B cell (primary cell): ENCODE measurements around the gene ITGA5. TPM values are rescaled to one million over a fixed set of nuclear protein-coding genes. Genes with fewer than 3 reads are reported as not detected.

Experiments used
- ATAC-seq: fragments of 200-7000 bp; cut with Tn5 transposase; one replicate; pipeline ENCODE4 v1.10.0; 2021; ENCODE audit warnings: low read depth, mild to moderate bottlenecking, moderate number of reproducible peaks, moderate library complexity
- CTCF ChIA-PET: fragments of 350-600 bp; sonication (Branson Sonifier 250); formaldehyde crosslinking; loops from one replicate; lab custom pipeline; 2021; ENCODE audit warnings: antibody characterized with exemption, inconsistent platforms; lab: Charles Lee
- POLR2A ChIA-PET: fragments of 350-600 bp; sonication (Branson Sonifier 250); formaldehyde crosslinking; loops from one replicate; lab custom pipeline; 2021; ENCODE audit warnings: antibody characterized with exemption; lab: Charles Lee
- DNase-seq: peaks from one replicate; pipeline ENCODE4 v3.0.0; 2013
- H2AFZ ChIP-seq: 2 replicates; pipeline ENCODE4 v1.6.1; 2012; ENCODE audit warnings: mild to moderate bottlenecking, low read depth, low read length; ENCODE audit not compliant: insufficient read depth, poor library complexity, severe bottlenecking
- H3K27ac ChIP-seq, 2 donors: 1 replicate in 1 of 2; 2 replicates in 1 of 2; pipeline ENCODE4 v1.5.1; 2012 to 2013; ENCODE audit warnings: low read length in 2 of 2, mild to moderate bottlenecking in 2 of 2, moderate library complexity in 1 of 2
- H3K27me3 ChIP-seq, 4 experiments: fragments of 200-600 bp in 1 of 4; sonication (generic) in 1 of 4; replicated peaks in 1 of 4; 1 replicate in 2 of 4; 2 replicates in 2 of 4; pipeline versions ENCODE4 v1.6.1 to v1.7.0; 2013 to 2016; ENCODE audit warnings: low read length in 3 of 4, mild to moderate bottlenecking in 2 of 4, mixed read lengths in 1 of 4, moderate library complexity in 1 of 4; ENCODE audit not compliant: insufficient read depth in 4 of 4, control insufficient read depth in 3 of 4; ENCODE audit errors: control extremely low read depth in 1 of 4
- H3K36me3 ChIP-seq, 2 experiments: replicated peaks in 1 of 2; 1 replicate in 1 of 2; 2 replicates in 1 of 2; pipeline versions ENCODE4 v1.6.1 to v1.7.1; 2013; ENCODE audit warnings: low read length in 1 of 2; ENCODE audit not compliant: insufficient read depth in 2 of 2, control insufficient read depth in 1 of 2; ENCODE audit errors: control extremely low read depth in 1 of 2, extremely low read depth in 1 of 2
- H3K4me1 ChIP-seq, 2 donors: fragments of 200-600 bp in 1 of 2; sonication (generic) in 1 of 2; 1 replicate in 1 of 2; 2 replicates in 1 of 2; pipeline versions ENCODE4 v1.5.1 to v1.6.1; 2013 to 2017; ENCODE audit warnings: low read length in 2 of 2; ENCODE audit not compliant: control insufficient read depth in 2 of 2, insufficient read depth in 2 of 2
- H3K4me2 ChIP-seq: replicated peaks from 2 replicates; pipeline ENCODE3; 2012; ENCODE audit warnings: mild to moderate bottlenecking, low read depth, low read length; ENCODE audit not compliant: poor library complexity, severe bottlenecking
- H3K4me3 ChIP-seq, 5 experiments: fragments of 200-600 bp in 1 of 5; sonication (generic) in 1 of 5; 1 replicate in 3 of 5; 2 replicates in 2 of 5; pipeline versions ENCODE4 v1.5.1 to v1.7.0; 2011 to 2016; ENCODE audit warnings: low read length in 4 of 5, mild to moderate bottlenecking in 4 of 5, low read depth in 2 of 5, control low read depth in 1 of 5, moderate library complexity in 1 of 5; ENCODE audit not compliant: insufficient read depth in 1 of 5; ENCODE audit errors: control extremely low read depth in 1 of 5, extremely low read depth in 1 of 5
- H3K79me2 ChIP-seq: fragments of 200-600 bp; sonication (generic); one replicate; pipeline ENCODE4 v1.6.0; 2016; ENCODE audit warnings: low read length; ENCODE audit not compliant: control insufficient read depth, insufficient read depth
- H3K9ac ChIP-seq: fragments of 200-600 bp; sonication (generic); 2 replicates; pipeline ENCODE4 v1.6.1; 2017; ENCODE audit warnings: mild to moderate bottlenecking, low read length, moderate library complexity
- H3K9me3 ChIP-seq, 3 donors: one replicate each; pipeline versions ENCODE4 v1.6.1 to v1.7.1; 2013; ENCODE audit warnings: low read length in 2 of 3; ENCODE audit not compliant: control insufficient read depth in 2 of 3, insufficient read depth in 1 of 3; ENCODE audit errors: control extremely low read depth in 1 of 3
- H4K20me1 ChIP-seq: 2 replicates; pipeline ENCODE4 v1.6.0; 2012; ENCODE audit warnings: mild to moderate bottlenecking, low read length; ENCODE audit not compliant: insufficient read depth, control insufficient read depth, poor library complexity, severe bottlenecking
- H3K27ac Mint-ChIP-seq: one replicate; pipeline ENCODE4 v1.8.0; 2021; ENCODE audit warnings: mixed read lengths
- H3K27me3 Mint-ChIP-seq: one replicate; pipeline ENCODE4 v1.8.0; 2021; ENCODE audit warnings: mixed read lengths
- H3K4me1 Mint-ChIP-seq: one replicate; pipeline ENCODE4 v1.8.0; 2021; ENCODE audit warnings: mixed read lengths
- H3K4me3 Mint-ChIP-seq: one replicate; pipeline ENCODE4 v1.8.0; 2021; ENCODE audit warnings: mixed read lengths
- H3K9me3 Mint-ChIP-seq: one replicate; pipeline ENCODE4 v1.8.0; 2022; ENCODE audit warnings: mixed read lengths; ENCODE audit not compliant: insufficient read depth
- CTCF ChIP-seq: fragments of 200-600 bp; IDR thresholded peaks from one replicate; pipeline ENCODE4 v1.8.0; 2022; ENCODE audit warnings: antibody characterized with exemption, mild to moderate bottlenecking
- EZH2 ChIP-seq: IDR thresholded peaks from 2 replicates; pipeline ENCODE4 v1.6.1; 2012; ENCODE audit warnings: borderline replicate concordance, low read depth, mild to moderate bottlenecking, moderate library complexity, low read length; ENCODE audit not compliant: insufficient read depth, poor library complexity, severe bottlenecking
- WGBS: methylation state at CpG from one replicate; pipeline ENCODE4 v1.1.5; 2013; ENCODE audit warnings: missing lambda C conversion rate; ENCODE audit not compliant: insufficient coverage; 5-methylcytosine and 5-hydroxymethylcytosine counted together
- intact Hi-C: fragments of 100-400 bp; cut with micrococcal nuclease; formaldehyde crosslinking; loops from one replicate; pipeline ENCODE4 v1.10.0; 2022
- polyA plus RNA-seq: library from polyadenylated mRNA; depleted of rRNA; stranded (reverse); fragments of >200 nt; gene quantifications from 2 replicates; pipeline ENCODE4 v1.2.3, GENCODE V29; 2012
- total RNA-seq, 2 donors: library from RNA; stranded (reverse); fragments of 120-200 nt in 1 of 2; gene quantifications; 1 replicate in 1 of 2; 2 replicates in 1 of 2; pipeline versions ENCODE4 v1.2.3 to v1.2.4, GENCODE V29; 2013 to 2022

ITGA5 gene
- total and polyA plus RNA-seq, 2 donors (not counting 1 experiment from before 2014, with no cell fraction given): 3.6 to 6.1 TPM

GRCh38 chr12:54413284-54414190 is 5.5 kb downstream of the ITGA5 start:
- ChIA-PET POLR2A (interaction anchor here (0.6 kb wide), 1 partner anchor 359 kb away, joined by 3 read pairs; no protein-coding TSS in a partner anchor), CTCF (interaction anchor here (0.7 to 14.7 kb wide), 5 partner anchors 13 to 34 kb away, joined by 3 to 297 read pairs (median 4); no protein-coding TSS in a partner anchor)
- Mint-ChIP-seq H3K27me3 (no peaks in the 10 kb centered on the region), H3K4me3 (peak overlapping the region; percentile 82), H3K4me1 (peaks cover 67% of the 10 kb centered on the region), H3K27ac (peak overlapping the region; percentile 61), H3K9me3 (no peaks in the 10 kb centered on the region)
- H3K79me2 ChIP-seq: peaks cover 7% of the 10 kb centered on the region
- H3K4me2 ChIP-seq: peak overlapping the region; percentile 85
- H3K4me1 ChIP-seq: peaks cover 65 to 73% of the 10 kb centered on the region in 2 donors
- DNase-seq (peak; percentile 73), ATAC-seq (peak; percentile 84)
- intact Hi-C loops: loop anchor here (1.0 kb wide), 1 partner anchor 9 kb away; no protein-coding TSS in a partner anchor
- no peaks in the 10 kb centered on the region for H3K36me3 ChIP-seq
- H3K9me3 ChIP-seq: no peaks in the 10 kb centered on the region
- no peaks in the 10 kb centered on the region for H4K20me1 ChIP-seq
- H2AFZ ChIP-seq: peak overlapping the region; percentile 63
- peak overlapping the region in 3 of 5 experiments; percentile 32 to 57 (median 46) for H3K4me3 ChIP-seq
- H3K9ac ChIP-seq: peak overlapping the region; percentile 56
- H3K27ac ChIP-seq: peak overlapping the region; percentile 66 to 78
- peaks cover 0 to 3% (median 0%) of the 10 kb centered on the region in 4 experiments for H3K27me3 ChIP-seq
- WGBS: 47% methylated on average over 5 of the region's 9 CpGs
- TF ChIP-seq CTCF (no peak), EZH2 (no peak)
